Measurements from ENCODE around the gene JAZF1.

DNA sequence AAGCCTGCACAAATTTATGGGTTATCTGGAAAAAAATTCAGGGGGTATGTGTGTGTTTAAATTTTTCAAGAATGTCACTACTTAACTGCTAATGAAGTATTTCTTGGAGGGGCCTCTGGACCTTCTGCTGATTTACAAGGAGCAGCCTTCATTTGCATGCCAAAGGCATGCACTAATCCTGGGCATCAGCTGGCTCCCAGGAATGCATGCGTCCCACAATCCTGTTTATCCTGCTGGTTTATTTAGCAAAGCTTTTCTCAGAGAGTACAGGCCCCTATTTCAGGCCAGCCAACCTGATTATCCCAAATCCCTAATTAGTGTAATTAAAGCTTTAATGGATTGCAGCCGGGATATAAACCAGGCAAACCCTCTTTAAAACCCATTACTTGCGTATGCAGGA is 270.3 kb downstream of the JAZF1 start:
- no peak for TF ChIP-seq CTCF (conservative IDR thresholded peaks at IDR 0.05; ENCODE audit: low read depth, low read length)
- TF ChIP-seq EZH2 (IDR thresholded peaks at IDR 0.05; ENCODE audit: borderline replicate concordance, low read depth, low read length, poor library complexity, severe bottlenecking), result no peak
